ENCODE measurements around the gene CDHR1.
"Not testable (repeated sequence)": the region's sequence is repeated elsewhere in the genome, so short reads cannot be mapped to it uniquely, and the experiment has no call there.

Gene CDHR1

DNA sequence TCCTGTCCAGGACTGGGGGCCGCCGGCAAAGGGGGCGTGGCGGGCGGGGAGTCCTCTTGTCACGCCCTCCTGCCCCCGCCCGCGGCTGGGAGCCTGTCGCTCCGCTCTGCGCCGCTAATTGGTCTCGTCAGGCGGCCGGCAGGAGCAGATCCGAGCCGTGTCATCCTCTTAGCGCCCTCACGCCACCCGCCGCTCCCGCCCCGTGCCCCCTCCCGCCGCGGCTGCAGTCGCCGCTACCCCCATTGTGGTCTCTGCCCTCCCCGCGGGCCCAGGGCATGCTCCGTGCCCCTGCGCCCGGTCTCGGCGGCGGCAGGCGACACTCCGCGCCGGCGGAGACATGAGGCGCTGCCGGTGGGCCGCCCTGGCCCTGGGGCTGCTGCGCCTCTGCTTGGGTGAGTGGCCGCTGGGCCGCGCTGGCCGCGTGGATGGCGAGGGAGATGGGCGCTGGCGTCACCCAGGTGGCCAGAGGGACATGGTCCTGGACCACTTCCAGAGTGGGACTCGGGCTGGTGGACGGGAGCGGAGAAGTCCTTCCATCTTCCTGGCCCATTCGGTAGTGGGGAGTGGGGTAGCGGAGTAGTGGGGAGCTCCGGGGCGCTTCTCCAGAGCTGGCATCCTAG lies at the start of gene CDHR1:
TSS of gene CDHR1 (plus strand) at position 114 of the 620 bp plus-strand sequence. CDS start at position 338, 224 bp downstream.
- DNase-seq (ENCODE audit: low spot score), result no peak

DNA sequence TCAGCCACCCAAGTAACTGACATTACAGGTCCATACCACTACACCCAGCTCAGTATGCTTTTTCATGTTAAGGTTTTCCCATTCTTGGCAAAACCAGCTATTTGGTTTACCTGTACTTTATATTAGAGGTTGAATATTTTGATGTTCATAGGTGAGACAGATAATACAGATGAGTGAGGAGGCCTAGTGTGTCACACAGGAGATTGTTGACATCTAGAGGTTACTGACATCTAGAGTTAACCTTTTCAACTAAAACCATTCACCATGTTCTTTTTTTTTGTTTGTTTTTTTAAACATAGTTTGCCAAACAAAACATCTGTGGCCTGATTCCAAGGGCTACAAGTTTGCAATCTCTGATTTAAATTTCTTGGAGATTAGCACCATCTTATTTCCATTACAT lies 47.0 kb upstream of the CDHR1 start:
- DNase-seq (ENCODE audit: low spot score), result no peak

DNA sequence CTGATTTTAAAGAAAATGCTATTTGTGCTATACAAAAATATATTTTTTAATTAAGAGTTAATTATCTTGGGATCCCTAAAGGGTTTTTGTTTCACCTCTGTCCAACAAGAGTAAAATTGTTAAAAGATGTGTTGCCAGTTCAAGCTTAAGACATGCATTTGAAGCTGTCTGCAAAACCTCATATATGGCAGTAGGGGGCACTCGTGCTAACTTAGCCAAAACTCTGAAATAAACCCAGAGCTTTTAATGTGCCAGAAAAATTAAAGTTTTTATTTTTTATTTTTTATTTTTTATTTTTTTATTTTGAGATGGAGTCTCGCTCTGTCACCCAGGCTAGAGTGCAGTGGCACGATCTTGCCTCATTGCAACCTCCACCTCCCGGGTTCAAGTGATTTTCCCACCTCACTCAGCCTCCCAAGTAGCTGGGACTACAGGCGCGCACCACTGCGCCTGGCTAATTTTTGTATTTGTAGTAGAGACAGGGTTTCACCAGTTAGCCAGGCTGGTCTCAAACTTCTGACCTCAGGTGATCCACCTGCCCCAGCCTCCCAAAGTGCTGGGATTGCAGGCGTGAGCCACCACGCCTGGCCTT lies 46.2 kb upstream of the CDHR1 start:
- peak; percentile 12 for DNase-seq (ENCODE audit: low spot score)

DNA sequence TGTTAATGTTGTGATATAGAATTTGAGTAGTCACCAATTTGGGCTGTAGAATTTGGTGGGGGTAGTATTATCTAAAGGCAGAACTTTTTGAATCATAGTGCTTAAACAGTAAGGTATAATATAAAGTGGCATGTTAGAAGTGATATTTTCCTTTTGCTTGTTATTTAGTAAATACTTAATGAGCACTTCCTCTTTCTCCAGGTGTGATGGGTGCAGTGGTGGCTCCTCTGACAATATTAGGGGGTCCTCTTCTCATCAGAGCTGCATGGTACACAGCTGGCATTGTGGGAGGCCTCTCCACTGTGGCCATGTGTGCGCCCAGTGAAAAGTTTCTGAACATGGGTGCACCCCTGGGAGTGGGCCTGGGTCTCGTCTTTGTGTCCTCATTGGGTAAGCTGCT lies 44.5 kb upstream of the CDHR1 start:
- no peak for DNase-seq (ENCODE audit: low spot score)

DNA sequence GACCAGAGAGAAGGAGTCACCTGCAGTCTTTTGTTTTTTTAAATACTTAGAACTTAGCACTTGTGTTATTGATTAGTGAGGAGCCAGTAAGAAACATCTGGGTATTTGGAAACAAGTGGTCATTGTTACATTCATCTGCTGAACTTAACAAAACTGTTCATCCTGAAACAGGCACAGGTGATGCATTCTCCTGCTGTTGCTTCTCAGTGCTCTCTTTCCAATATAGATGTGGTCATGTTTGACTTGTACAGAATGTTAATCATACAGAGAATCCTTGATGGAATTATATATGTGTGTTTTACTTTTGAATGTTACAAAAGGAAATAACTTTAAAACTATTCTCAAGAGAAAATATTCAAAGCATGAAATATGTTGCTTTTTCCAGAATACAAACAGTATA lies 41.6 kb upstream of the CDHR1 start:
- DNase-seq (ENCODE audit: low spot score), result no peak

DNA sequence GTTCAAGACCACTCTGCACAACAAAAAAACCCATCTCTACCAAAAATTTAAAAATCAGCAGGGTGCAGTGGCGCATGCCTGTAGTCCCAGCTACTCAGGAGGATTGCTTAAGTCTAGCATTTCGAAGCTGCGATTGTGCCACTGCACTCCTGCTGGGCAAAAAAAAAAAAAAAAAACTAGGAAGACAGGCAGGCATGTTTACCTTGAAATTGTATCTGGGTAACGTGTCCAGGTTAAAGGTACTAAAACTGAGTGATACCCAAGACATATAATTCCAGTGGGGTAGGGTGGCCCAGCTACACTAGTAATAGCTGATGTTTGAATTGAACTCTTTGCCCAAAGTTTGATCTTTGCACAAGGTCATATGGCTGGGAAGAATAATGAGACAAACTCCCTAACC lies 38.8 kb upstream of the CDHR1 start:
- DNase-seq (ENCODE audit: low spot score), result no peak

DNA sequence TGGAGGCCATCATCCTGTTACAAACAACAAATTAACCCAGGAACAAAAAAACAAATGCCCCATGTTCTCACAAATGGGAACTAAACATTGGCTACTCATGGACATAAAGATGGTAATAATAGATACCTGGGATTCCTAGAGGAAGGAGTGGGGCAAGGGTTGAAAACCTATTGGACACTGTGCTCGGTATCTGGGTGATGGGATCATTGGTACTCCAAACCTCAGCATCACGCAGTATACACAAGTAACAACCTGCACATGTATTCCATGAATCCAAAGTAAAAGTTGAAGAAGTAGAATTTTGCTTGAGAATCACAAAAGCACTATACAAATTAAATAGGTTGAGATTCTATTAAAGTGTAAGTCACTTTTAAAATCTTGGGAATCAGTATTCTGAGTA lies 38.3 kb upstream of the CDHR1 start:
- DNase-seq (ENCODE audit: low spot score), result no peak

DNA sequence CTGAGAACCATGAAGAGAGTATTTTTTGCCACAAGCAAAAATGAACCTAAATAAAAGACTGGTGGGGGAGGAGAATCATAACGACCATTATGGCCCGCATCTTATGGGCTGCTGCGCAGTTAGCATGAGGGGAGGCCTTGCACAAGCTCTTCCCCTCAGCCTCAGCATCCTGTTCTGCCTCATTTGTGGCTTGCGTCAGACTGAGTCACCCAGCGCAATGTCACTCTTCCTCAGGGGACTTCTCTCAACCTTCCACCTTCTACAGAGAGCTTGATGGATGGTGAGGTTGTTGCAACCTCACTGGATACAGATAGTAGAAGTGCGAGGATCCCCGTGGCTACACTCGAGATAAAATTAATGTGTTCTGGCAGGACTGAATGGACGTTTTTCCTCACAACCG lies 37.6 kb upstream of the CDHR1 start:
- DNase-seq (ENCODE audit: low spot score), result no peak

DNA sequence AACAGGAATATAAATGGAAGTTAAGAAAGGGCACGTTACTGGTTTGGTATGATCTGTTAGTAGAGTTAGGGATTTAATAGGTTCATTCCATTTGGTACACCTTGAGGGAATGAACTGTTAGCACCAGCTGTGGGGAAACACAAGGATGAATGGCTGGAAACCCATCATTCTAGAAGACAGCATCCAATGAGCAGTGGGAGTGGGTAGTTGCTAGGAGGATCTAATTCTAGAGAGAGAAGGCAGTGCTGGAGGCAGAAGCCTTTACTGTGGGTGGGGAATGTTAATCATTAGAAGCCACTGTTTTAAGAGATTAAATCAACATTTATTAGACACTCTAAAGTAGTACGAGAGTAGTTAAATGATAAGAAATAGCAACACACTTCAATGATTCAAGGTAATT lies 36.3 kb upstream of the CDHR1 start:
- no peak for DNase-seq (ENCODE audit: low spot score)

DNA sequence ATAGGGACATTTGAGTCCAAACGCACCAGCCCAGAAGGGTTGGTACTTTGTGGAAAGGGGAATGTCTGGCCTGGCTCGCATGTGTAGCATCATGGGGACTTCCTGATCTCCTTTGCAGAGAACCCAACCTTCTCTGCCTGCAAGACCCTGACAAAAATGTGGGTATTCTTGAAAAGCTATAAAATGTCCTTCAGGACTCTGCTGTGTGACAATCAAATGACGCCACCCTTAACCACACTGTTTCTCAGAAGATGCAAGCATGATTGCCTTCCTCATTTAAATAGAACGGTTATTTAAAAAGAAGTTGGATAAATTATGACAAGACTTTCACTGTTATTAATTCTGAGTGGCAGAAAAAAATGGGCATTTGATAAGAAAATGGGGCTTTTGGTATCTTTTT lies 35.8 kb upstream of the CDHR1 start:
- no peak for DNase-seq (ENCODE audit: low spot score)

DNA sequence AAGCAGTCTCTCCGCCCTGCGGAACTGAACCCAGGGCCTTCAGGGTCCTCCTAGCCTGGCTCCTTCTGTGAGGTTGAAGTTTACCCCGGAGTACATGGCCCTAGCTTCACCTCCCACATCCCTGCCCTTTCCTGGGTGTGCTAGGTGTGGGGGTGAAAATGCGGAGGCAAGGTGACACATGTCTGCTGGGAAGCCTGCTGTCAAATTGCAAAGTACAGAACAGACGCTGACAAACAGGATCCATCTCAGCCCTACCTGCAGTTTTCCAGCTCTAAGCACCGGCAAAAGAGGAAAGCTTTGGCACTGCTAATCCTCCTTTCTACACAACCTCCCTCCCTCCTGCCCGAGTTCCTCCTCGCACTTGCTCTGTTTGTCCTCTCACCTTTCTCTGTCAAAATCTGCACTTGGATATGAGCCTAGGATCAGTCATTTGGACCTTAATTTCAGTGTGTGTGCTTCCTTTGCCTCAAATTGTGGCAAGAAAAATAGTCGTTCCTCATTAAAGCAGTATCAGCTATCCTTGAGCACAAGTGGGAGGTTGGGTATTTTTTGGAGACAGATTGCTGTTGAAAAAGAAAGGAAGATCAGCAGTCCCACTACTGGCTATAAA lies 35.2 kb upstream of the CDHR1 start:
- no peak for DNase-seq (ENCODE audit: low spot score)

DNA sequence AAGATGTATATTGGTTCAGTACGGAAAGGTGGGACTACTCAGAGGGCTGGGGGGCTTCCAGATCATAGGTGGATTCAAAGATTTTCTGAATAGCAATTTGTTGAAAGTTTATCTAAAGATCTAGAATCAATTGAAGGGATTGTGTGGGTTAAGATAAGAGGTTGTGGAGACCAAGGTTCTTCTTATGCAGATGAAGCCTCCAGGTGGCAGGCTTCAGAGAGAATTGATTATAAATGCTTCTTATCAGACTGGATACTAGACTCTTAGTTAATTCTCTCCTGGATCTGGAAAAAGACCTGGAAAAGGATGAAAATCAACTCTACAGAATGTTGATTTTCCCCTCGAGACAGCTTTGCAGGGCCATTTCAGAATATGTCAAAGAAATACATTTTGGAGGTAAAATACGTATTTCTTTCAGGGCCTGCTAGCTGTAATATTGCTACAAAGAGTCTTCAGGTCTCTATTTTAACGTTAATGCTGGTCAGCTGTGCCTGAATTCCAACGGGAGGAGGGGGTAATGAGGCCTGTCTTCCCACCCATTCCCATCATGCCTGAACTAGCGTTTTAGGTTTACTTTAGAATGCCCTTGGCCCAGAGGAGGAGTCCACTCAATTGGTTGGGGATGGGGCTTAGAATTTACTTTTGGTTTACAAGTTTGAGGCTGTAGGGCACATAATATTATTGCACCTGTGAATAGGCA lies 33.5 kb upstream of the CDHR1 start:
- DNase-seq (ENCODE audit: low spot score), result no peak

DNA sequence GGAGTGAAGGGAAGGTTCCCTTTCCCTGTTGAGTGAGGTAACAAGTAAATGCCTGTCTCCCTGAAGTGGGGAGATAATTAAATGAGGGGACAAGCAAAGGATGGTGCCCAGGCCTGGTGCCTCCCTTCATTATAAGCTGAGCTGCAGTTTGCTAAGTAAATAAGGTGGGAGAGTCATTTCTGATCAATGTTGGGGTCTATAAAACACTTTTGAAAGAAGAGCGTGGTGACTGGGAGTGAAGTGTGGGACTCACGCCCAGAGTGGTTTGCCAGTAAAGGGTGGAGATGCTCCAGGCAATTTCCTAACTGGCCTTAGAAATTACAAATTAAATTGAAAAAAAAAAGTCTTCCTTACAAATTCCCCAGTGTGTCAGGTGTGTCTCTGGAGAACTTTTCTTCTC lies 30.3 kb upstream of the CDHR1 start:
- DNase-seq (ENCODE audit: low spot score), result no peak

DNA sequence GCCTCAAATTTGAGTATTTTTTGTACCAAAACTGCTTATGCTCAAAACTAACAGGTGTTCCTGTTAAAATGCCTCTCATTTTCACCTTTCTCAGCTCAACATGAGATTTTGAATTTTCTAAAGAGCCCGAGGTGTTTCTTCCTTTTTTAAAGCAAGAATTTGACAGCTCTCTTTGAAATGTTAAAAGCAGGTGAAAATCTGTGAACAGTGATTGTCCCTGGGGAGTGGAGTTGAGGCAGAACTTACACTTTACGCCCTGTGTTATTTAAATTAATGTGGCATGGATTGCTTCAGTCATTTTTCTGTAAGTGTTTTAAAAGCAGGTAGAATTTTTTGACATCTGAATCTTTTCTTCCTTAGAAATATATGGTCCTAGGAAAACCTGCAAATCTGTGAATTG lies 29.9 kb upstream of the CDHR1 start:
- DNase-seq (ENCODE audit: low spot score), result no peak

DNA sequence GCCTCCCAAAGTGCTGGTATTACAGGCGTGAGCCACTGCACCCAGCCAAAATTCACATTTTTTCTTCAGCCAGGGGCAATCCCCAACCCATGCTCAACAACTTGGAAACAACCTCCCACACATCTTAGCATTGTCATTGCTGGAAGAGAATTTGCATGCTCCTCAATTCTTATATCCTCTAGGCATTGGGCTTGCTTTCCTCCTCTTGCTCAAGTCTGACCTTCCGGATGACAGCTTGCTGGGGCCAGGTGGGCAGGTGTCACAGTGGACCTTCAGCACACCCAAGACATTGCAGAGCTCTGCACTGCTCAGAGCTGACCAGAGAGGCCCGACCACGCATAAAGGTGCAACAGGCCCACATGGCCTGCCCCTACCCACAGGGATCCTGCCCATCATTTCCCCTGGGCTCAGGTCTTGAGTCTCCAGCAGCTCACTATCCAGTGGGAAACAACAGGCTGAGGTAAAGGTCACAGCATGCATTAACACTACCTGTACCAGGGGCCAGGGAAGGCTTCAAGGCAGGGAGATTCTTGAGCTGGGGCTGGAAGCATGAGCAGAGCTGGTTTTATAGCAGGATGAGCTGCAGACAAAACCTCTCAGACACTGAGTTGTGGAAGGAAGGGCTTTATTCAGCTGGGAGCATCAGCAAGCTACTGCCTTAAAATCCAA lies 27.6 kb upstream of the CDHR1 start:
- no peak for DNase-seq (ENCODE audit: low spot score)

DNA sequence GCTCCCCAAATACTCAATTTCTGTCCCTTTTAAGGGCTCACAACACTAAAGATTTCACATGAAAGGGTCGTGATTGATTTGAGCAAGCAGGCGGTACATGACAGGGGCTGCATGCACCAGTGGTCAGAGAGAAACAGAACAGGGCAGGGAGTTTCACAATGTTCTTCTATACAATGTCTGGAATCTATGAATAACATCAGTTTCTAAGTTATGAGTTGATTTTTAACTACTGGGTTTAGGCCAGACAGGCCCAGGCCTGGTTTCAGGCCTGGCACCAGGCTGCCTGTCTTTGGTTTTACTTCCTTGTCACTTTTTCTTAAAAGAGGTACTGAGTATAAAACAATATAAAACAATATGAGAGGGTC lies 27.1 kb upstream of the CDHR1 start:
- DNase-seq (ENCODE audit: low spot score), result not testable (repeated sequence)

DNA sequence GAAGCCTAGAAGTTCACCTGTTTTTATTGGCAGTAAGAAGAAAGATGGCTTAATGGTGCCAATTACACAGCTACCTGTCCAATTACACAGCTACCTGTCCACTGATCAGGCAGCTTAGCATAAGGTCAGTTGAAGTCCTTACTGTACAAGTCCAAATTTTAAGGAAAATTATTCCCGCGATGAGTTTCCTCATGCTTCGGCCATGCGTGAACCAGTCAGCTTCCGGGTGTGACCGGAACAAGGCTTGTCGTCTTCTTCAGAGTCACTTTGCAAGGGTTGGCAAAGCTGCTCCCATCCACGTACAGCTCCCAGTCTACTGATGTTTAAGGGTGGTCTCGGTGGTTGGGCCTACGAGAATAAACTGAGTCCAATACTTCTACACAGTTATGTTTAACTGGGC lies 26.0 kb upstream of the CDHR1 start:
- DNase-seq (ENCODE audit: low spot score), result not testable (repeated sequence)

DNA sequence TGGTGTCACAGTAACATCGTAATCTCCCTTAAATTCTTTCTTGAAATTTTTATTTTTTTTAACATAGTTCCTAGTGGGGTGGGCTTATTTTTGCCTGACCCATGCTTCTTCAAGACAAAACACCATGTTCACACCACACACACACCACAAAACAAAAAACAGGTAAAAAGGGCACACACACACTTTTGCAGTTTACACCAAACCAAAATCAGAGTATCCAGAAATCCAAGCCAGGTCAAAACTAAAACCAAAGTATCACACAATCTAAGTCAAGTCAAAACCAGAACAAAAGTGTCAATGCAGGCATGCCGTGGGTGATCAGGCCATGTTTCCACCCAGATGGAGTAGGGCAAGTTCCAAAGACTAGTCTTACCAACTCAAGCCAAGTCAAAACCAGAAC lies 23.1 kb upstream of the CDHR1 start:
- DNase-seq (ENCODE audit: low spot score), result not testable (repeated sequence)

DNA sequence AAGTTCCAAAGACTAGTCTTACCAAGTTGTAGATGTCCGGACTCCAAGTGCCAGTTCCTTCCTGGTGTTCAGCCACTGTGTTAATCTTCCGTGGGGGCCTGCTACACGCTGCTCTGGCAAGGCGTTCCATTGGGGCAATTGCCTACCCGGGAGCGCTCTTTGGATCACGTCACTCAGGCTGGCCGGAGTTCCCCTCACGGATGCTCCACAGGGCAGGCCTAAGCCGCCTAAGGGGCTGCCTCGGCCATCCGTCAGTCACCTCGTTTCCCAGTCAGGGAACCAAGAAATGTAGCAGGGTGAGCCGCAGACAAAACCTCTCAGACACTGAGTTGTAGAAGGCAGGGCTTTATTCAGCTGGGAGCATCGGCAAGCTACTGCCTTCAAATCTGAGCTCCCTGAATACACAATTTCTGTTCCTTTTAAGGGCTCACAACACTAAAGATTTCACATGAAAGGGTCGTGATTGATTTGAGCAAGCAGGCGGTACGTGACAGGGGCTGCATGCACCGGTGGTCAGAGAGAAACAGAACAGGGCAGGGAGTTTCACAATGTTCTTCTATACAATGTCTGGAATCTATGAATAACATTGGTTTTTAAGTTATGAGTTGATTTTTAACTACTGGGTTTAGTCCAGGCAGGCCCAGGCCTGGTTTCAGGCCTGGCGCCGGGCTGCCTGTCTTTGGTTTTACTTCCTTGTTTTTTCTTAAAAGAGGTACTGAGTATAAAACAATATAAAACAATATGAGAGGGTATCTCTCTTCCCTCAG lies 22.5 kb upstream of the CDHR1 start:
- DNase-seq (ENCODE audit: low spot score), result not testable (repeated sequence)

DNA sequence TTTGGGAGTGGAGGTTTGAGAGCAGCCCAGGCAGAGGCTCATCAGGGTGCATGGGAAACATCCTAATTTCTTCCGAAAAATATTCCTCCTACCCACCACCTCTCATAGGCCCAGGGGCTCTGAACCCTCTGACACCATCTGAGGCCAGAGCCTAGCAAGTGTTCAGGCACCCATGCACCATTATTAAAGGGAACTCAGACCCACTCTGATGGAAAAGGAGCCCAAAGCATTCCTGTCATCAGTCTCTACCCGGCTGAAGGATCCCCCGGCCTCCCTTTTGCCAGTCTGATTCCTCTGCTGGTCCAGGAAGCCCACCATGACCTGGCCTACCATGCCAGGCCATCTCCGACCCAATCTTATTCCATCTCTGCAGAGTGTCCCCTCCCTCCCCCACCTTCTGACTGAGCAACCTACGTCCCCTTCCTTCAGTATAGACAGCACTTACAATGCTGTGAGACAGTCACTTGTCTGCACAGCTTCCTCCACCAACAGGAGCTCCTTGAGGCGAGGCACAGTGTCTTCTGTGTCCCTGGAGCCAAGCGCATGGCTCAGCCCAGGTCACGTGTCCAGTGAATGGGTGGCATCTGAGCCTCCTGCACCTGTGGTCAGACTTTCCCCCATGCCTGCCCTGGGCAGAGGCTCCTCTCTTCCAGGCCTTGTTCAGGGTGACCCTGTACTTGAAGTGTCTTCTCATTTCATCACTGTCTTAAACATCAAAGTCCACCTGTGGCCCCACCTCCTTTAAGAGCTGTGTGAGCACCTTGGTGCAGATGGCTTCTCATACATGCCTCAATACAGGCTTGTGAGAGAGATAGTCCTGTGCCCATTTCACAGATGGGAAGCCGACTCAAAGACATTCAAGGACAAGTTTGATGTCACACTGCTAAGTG lies 21.6 kb upstream of the CDHR1 start:
- no peak for DNase-seq (ENCODE audit: low spot score)

DNA sequence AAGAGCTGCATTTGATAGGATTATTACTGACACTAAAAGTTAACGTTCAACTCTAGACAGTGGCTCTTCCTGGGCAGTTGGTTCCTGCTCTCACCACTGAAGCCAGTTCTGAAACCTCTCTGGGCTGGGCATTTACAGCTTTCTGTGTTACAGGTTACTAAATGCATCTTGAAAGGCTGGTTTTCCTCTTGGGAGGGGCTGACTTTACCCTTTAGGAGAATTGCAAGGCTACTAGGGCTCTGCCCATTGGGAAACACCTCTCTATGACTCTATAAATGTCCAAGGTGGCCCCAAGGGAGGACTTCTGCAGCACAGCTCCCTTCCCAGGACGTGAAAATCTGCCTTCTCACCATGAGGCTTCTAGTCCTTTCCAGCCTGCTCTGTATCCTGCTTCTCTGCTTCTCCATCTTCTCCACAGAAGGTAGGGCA lies 20.8 kb upstream of the CDHR1 start, which contains the start of gene GPR15LG:
TSS of gene GPR15LG (plus strand) at position 301 of the 429 bp plus-strand sequence. CDS start at position 352, 51 bp downstream.
- DNase-seq (ENCODE audit: low spot score), result no peak
